Activated CD4-positive, alpha-beta memory T cell treated with anti-CD3 and anti-CD28 coated beads, Interleukin-2, amount 10 ng/mL, durations not matched to agents 7 days and 5 days (primary cell): ENCODE data around the gene KLHL6. TPM values are rescaled to one million over a fixed set of nuclear protein-coding genes. Genes with fewer than 3 reads are reported as not detected.
A peak's percentile ranks its signal among the peaks of the same experiment; 100 is the strongest.
"Not testable (repeated sequence)": the region's sequence is repeated elsewhere in the genome, so short reads cannot be mapped to it uniquely, and the experiment has no call there.

Source experiments
- CTCF ChIA-PET: fragments of 350-600 bp; sonication (Branson Sonifier 250); formaldehyde crosslinking; loops from one replicate; lab custom pipeline; 2021; ENCODE audit warnings: antibody characterized with exemption, inconsistent platforms; lab: Charles Lee
- POLR2A ChIA-PET: fragments of 350-600 bp; sonication (Branson Sonifier 250); formaldehyde crosslinking; loops from one replicate; lab custom pipeline; 2021; ENCODE audit warnings: antibody characterized with exemption; lab: Charles Lee
- DNase-seq: peaks from one replicate; pipeline ENCODE4 v3.0.0-alpha.2; 2020
- H3K27ac Mint-ChIP-seq: one replicate; pipeline ENCODE4 v1.8.0; 2021; ENCODE audit warnings: mild to moderate bottlenecking, mixed read lengths
- H3K27me3 Mint-ChIP-seq: one replicate; pipeline ENCODE4 v1.8.0; 2021; ENCODE audit warnings: mixed read lengths
- H3K36me3 Mint-ChIP-seq: one replicate; pipeline ENCODE4 v1.8.0; 2021; ENCODE audit warnings: low read depth, mixed read lengths
- H3K4me1 Mint-ChIP-seq: one replicate; pipeline ENCODE4 v1.8.0; 2021; ENCODE audit warnings: mixed read lengths
- H3K4me3 Mint-ChIP-seq: one replicate; pipeline ENCODE4 v1.8.0; 2021; ENCODE audit warnings: mild to moderate bottlenecking, mixed read lengths
- H3K9me3 Mint-ChIP-seq: one replicate; pipeline ENCODE4 v1.8.0; 2021; ENCODE audit warnings: mixed read lengths
- total RNA-seq, 2 experiments: library from RNA; stranded (reverse); gene quantifications; one replicate each; pipeline ENCODE4 v1.2.3, GENCODE V29; 2021

The KLHL6 gene
- total RNA-seq, 2 experiments from 2014 or later: 47.1 to 48.6 TPM

DNA sequence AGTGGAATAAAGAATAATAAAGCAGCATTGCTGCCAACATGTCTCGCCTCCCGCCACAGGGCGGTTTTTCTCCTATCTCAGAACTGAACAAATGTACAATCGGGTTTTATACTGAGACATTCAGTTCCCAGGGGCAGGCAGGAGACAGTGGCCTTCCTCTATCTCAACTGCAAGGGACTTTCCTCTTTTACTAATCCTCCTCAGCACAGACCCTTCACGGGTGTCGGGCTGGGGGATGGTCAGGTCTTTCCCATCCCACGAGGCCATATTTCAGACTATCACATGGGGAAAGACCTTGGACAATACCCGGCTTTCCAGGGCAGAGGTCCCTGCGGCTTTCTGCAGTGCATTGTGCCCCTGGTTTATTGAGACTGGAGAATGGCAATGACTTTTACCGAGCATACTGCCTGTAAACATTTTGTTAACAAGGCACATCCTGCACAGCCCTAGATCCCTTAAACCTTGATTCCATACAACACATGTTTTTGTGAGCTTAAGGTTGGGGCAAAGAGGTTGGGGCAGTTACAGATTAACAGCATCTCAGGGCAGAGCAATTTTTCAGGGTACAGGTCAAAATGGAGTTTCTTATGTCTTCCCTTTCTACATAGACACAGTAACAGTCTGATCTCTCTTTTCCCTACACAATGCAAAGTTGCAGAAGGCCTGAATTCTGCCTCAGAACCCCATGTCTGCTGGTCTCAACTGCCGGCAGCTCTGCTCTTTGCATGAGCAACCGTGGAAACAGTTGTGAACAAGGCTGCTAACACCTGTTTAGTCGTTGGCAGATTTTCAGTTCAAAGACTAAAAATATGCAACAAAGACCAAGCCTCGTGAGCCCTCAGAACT lies 44.0 kb downstream of the KLHL6 start:
- H3K27ac Mint-ChIP-seq: peak overlapping the region; percentile 12
- H3K36me3 Mint-ChIP-seq: peaks cover 44% of the 10 kb centered on the region
- H3K4me1 Mint-ChIP-seq: peaks cover 46% of the 10 kb centered on the region
- H3K4me3 Mint-ChIP-seq, H3K27me3 Mint-ChIP-seq, DNase-seq, CTCF ChIA-PET, H3K9me3 Mint-ChIP-seq, POLR2A ChIA-PET: not testable (repeated sequence)

DNA sequence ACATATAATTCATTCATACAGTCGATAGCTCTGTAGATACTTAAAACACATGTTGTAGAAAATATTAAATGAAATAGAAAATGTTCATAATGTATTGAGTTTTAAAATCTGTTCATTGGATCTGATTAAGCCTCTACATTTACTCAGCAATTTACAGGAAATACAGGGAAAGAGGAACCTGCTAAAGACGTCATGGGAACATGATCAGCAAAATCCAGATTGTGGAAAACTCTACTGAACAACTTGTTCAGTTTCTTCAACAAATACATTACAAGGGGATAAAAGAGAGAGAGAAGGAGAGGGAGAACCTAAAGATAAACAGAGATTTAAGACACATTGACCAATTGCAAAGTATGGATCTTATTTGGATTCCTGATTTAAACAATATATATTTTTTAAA lies 46.7 kb downstream of the KLHL6 start:
- Mint-ChIP-seq H3K27me3 (no peaks in the 10 kb centered on the region), H3K36me3 (peaks cover 53% of the 10 kb centered on the region), H3K9me3 (peaks cover 4% of the 10 kb centered on the region), H3K4me1 (peaks cover 24% of the 10 kb centered on the region), H3K4me3 (no peak overlapping the region), H3K27ac (no peak overlapping the region)
- POLR2A ChIA-PET: no interaction called here
- no peak for DNase-seq
- CTCF ChIA-PET: interaction anchor here (0.8 to 1.5 kb wide), 2 partner anchors 30 to 83 kb away, joined by 3 to 4 read pairs; no protein-coding TSS in a partner anchor

DNA sequence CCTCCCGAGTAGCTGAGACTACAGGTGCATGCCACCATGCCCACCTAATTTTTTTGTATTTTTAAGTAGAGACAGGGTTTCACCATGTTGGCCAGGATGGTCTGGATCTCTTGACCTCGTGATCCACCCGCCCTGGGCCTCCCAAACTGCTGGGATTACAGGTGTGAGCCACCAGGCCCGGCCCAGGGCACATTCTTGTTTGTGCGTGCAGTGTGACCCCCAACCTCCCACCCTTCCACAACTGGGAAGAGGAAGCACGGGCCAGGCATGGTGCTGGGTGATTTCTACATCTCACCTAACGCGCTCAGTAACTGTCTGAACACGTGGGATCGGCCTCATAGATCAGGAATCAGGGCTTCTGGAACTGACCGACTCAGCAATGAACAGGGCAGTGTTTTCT lies 48.0 kb downstream of the KLHL6 start:
- POLR2A ChIA-PET: no interaction called here
- Mint-ChIP-seq H3K4me1 (peaks cover 13% of the 10 kb centered on the region), H3K9me3 (peaks cover 4% of the 10 kb centered on the region), H3K4me3 (no peak overlapping the region), H3K36me3 (peaks cover 56% of the 10 kb centered on the region), H3K27ac (no peak overlapping the region), H3K27me3 (no peaks in the 10 kb centered on the region)
- CTCF ChIA-PET: interaction anchor here (1.5 kb wide), 1 partner anchor 28 kb away, joined by 4 read pairs; no protein-coding TSS in a partner anchor
- no peak for DNase-seq

DNA sequence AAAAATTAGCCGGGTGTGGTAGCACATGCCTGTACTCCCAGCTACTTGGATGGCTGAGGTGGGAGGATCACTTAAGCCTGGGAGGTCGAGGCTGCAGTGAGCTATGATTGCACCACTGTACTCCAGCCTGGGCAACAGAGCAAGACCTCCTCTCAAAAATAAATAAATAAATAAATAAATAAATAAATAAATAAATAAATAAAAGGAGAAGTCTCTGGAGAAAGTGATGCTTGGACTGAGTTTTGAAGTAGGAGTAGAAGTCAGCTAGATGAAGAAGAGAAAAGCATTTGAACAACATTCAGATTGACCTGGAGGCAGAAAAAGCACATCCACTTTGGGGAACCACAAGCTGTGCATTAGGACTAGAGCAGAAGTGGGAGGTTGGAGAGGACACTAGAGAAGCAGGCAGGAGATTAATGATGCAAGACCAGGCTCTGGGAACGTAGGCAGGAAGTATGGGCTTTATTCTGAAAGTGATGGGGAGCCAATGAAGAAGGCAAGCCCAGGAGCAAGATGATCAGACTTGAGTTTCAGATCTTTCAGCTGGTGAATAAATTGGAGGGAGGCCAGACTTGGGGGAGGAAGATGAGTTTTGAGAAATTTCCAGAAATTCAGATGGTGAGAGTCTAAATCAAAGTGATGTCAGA lies 48.7 kb downstream of the KLHL6 start:
- peaks cover 4% of the 10 kb centered on the region for H3K9me3 Mint-ChIP-seq
- ChIA-PET POLR2A (interaction anchor here (1.0 kb wide), 1 partner anchor 35 kb away, joined by 3 read pairs; no protein-coding TSS in a partner anchor), CTCF (no interaction called here)
- no peaks in the 10 kb centered on the region for H3K27me3 Mint-ChIP-seq
- H3K27ac Mint-ChIP-seq: no peak overlapping the region
- H3K4me1 Mint-ChIP-seq: peaks cover 10% of the 10 kb centered on the region
- peaks cover 56% of the 10 kb centered on the region for H3K36me3 Mint-ChIP-seq
- no peak overlapping the region for H3K4me3 Mint-ChIP-seq
- DNase-seq: no peak

DNA sequence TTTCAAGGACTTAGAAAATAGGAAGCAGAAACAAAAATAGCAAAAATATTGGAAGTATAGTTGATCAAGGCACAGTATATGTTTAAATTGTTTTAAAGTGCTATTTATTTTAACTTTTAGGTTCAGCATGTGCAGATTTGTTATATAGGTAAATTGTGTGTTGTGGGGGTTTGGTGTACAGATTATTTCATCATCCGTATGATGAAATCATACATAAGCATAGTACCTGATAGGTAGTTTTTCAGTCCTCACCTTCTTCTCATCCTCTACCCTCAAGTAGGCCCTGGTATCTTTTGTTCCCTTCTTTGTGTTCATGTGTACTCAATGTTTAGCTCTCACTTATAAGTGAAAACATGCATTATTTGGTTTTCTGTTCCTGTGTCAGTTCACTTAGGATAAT lies 50.9 kb downstream of the KLHL6 start:
- ChIA-PET POLR2A (no interaction called here), CTCF (interaction anchor here (1.3 kb wide), 1 partner anchor 10 kb away, joined by 3 read pairs; no protein-coding TSS in a partner anchor)
- H3K4me3 Mint-ChIP-seq: no peak overlapping the region
- no peak overlapping the region for H3K27ac Mint-ChIP-seq
- no peak for DNase-seq
- H3K36me3 Mint-ChIP-seq: peaks cover 72% of the 10 kb centered on the region
- H3K4me1 Mint-ChIP-seq: peaks cover 7% of the 10 kb centered on the region
- H3K9me3 Mint-ChIP-seq: peaks cover 4% of the 10 kb centered on the region
- no peaks in the 10 kb centered on the region for H3K27me3 Mint-ChIP-seq

DNA sequence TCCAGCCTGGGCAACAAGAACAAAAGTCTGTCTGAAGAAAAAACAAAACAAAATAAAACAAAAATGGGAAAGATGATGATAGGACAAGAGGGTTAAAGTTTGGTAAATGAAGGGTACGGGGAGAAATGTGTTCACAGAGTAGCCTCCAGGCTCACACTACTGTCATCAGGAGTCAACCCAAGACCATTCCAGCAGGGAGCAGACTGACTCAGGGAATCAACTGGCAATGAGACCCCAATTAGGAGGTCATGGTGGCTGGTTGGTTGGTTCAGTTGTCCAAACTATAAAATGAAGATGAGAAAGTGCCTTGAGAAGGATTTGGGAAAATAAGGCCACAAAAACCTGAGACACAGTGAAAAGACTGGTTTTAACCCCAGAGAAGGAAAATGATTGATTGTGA lies 51.8 kb downstream of the KLHL6 start:
- Mint-ChIP-seq H3K27ac (no peak overlapping the region), H3K36me3 (peaks cover 69% of the 10 kb centered on the region)
- POLR2A ChIA-PET: no interaction called here

DNA sequence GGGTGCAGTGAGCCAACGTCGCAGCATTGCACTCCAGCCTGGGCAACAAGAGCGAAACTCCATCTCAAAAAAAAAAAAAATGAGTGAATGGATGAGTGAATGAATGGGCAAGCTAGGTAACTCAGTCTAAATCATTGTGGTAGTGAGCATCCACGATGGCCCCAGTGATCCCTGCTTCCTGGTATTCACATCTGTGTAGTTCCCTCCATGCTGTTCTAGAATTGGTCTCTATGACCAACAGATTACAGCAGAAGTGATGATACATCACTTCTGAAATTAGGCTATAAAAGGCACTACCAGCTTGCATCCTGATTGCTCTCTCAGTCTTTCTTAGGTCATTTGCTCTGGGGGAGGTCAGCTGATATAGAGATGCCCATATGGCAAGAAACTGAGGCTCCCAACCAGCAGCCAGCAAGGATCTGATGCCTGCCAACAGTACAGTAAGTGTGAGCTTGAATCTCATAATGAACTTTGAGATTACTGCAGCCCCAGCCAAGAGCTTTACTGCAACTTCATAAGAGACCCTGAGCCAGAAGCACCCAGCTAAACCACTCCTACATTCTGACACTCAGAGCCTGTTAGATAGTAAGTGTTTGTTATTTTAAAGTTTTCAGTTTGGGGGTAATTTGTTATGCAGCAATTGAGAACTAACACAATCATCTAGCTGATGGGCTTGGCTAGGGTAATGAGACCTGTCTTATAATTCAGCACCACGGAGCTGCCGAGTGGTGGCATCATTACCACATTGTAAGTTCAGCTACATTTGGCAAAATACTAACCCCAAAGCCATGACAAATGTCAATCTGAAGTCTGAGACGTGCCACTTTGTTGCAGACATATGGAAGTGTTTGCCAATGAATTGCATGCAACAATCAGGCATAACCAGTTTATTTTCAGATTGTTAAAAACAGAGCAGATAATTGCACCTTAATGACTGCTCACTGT lies 53.0 kb downstream of the KLHL6 start:
- no peak for DNase-seq
- POLR2A ChIA-PET: no interaction called here
- H3K4me1 Mint-ChIP-seq: peaks cover 6% of the 10 kb centered on the region
- no peak overlapping the region for H3K27ac Mint-ChIP-seq
- CTCF ChIA-PET: no interaction called here
- peaks cover 4% of the 10 kb centered on the region for H3K9me3 Mint-ChIP-seq
- H3K36me3 Mint-ChIP-seq: peaks cover 64% of the 10 kb centered on the region
- no peaks in the 10 kb centered on the region for H3K27me3 Mint-ChIP-seq
- no peak overlapping the region for H3K4me3 Mint-ChIP-seq

More for the DNA sequence above, 51.8 kb downstream of the KLHL6 start:
- CTCF ChIA-PET: interaction anchor here (1.3 kb wide), 1 partner anchor 9 kb away, joined by 3 read pairs; no protein-coding TSS in a partner anchor
- H3K9me3 Mint-ChIP-seq: peaks cover 4% of the 10 kb centered on the region
- no peak for DNase-seq
- H3K4me3 Mint-ChIP-seq: no peak overlapping the region
- no peaks in the 10 kb centered on the region for H3K27me3 Mint-ChIP-seq
- H3K4me1 Mint-ChIP-seq: peaks cover 6% of the 10 kb centered on the region

DNA sequence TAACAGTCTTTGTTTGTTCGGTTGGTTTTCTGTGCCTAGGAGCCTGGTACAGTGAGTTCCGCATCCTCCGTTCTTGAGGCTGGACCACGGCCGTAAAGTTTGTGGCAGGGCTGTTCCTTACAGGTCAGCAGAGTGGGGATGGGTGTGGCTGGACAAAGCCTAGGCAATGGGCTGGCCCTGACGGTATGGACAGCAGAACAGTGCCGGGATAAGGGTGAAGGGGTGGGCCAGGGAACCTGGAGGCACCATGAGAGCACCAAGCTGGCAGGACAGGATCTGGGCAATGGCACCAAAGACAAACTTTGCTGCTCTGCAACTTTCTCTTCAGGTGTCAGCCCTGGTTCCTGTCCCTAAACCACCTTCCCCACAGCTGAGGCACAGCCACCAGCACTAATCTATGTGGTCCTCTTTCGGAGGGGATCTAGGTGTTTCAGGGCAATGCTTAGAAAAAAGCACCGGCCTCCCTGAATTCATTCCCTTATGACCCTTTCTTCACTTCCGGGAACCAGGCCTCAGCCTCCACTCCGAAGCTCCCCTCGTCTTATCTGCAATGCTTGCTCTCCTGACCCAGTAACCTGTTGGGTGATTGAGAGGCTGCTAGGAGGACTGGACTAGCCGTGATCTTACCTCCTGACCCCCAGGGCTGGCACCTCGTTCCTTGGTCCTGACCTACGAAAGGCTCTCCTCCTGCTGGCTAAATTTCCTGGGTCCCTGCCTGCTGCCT lies 54.4 kb downstream of the KLHL6 start:
- Mint-ChIP-seq H3K27ac (no peak overlapping the region), H3K4me1 (peaks cover 1% of the 10 kb centered on the region), H3K27me3 (no peaks in the 10 kb centered on the region), H3K36me3 (peaks cover 57% of the 10 kb centered on the region), H3K4me3 (no peak overlapping the region), H3K9me3 (peaks cover 4% of the 10 kb centered on the region)
- POLR2A ChIA-PET: no interaction called here
- CTCF ChIA-PET: no interaction called here
- DNase-seq: no peak

DNA sequence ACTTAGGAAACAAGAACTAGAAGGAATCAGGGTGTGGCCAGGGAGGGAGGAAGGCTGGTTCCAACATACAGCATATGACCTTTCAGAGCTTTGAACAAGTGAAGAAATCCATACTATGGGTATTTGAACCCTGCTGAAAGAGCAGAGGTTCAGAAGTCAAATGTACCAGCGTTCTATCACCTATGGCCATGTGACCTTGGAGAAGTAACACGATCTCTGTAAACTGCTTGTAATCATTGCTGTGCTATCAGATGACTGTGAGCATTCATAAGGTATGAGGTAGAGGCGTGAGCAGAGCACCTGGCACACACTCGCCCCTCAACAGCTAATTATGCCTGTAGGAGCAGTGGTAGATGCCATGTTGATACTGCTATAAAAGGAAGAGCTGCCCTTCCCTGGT lies 55.2 kb downstream of the KLHL6 start:
- Mint-ChIP-seq H3K27ac (no peak overlapping the region), H3K4me1 (no peaks in the 10 kb centered on the region), H3K4me3 (no peak overlapping the region), H3K9me3 (no peaks in the 10 kb centered on the region), H3K27me3 (no peaks in the 10 kb centered on the region), H3K36me3 (peaks cover 49% of the 10 kb centered on the region)
- CTCF ChIA-PET: interaction anchor here (1.6 kb wide), 1 partner anchor 21 kb away, joined by 4 read pairs; no protein-coding TSS in a partner anchor
- DNase-seq: no peak
- POLR2A ChIA-PET: no interaction called here

DNA sequence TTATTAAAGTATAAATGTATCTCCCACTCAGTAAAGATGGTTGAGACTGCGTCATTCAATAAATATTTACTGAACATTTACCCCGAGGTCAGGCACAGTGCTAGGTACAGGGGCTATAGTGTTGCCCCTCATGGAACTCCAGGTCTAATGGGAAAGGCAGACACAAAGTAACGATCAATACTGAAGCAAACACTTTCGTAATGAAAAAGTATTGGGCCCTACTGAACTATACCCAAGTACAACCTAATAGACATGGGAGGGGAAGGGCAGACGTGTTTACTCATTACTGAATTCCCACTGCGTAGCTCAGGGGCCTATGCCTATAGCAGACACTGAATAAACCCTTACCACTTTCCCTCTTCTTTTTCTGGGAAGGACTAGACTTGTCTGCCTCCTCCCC lies 56.9 kb downstream of the KLHL6 start:
- Mint-ChIP-seq H3K27ac (no peak overlapping the region), H3K4me1 (no peaks in the 10 kb centered on the region), H3K27me3 (no peaks in the 10 kb centered on the region), H3K9me3 (no peaks in the 10 kb centered on the region), H3K4me3 (no peak overlapping the region), H3K36me3 (peaks cover 45% of the 10 kb centered on the region)
- no peak for DNase-seq
- CTCF ChIA-PET: interaction anchor here (0.6 to 1.2 kb wide), 2 partner anchors 89 to 266 kb away, joined by 3 read pairs; no protein-coding TSS in a partner anchor
- POLR2A ChIA-PET: interaction anchor here (0.6 kb wide), 1 partner anchor 52 kb away, joined by 4 read pairs; no protein-coding TSS in a partner anchor

DNA sequence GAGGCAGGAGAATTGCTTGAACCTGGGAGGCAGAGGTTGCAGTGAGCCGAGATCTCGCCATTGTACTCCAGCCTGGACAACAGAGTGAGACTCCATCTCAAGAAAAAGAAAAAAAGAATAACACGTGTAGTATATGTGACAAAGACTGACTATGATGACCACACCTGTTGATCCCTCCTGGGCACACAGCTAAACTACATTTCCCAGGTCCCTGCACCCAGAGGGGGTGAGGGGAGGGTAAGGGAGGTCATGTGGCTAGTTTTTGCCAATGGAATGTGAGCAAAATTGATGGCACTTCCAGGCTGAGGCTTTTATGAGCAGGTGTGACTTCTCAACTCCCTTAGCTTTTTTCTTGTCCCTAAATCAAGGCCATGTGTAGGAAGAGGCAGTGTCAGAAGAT lies 58.2 kb downstream of the KLHL6 start:
- Mint-ChIP-seq H3K4me3 (no peak overlapping the region), H3K36me3 (peaks cover 52% of the 10 kb centered on the region), H3K4me1 (no peaks in the 10 kb centered on the region), H3K27me3 (no peaks in the 10 kb centered on the region), H3K27ac (no peak overlapping the region), H3K9me3 (no peaks in the 10 kb centered on the region)
- ChIA-PET CTCF (interaction anchor here (1.2 kb wide), 1 partner anchor 267 kb away, joined by 3 read pairs; no protein-coding TSS in a partner anchor), POLR2A (no interaction called here)
- DNase-seq: no peak

DNA sequence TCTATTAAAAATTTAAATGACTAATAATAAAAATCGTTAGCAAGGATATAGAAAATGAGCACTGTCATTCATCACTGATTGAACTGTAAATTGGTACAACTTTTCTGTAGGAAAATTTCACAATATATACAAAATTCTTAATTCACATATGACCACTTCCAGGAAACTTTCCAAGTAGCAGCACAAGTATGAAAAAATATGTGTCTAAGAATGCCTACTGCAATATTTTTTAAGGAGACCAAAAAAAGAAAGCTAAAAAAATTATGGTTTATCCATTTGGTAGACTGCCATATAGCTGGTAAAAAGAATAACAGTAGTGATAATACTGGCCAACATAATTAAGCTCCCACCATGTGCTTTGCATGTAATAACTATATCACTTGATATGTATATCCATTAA lies 59.2 kb downstream of the KLHL6 start:
- no peak overlapping the region for H3K4me3 Mint-ChIP-seq
- no peaks in the 10 kb centered on the region for H3K27me3 Mint-ChIP-seq
- H3K9me3 Mint-ChIP-seq: no peaks in the 10 kb centered on the region
- CTCF ChIA-PET: interaction anchor here (0.6 kb wide), 1 partner anchor 320 kb away, joined by 3 read pairs; no protein-coding TSS in a partner anchor
- no peak overlapping the region for H3K27ac Mint-ChIP-seq
- POLR2A ChIA-PET: no interaction called here
- peaks cover 57% of the 10 kb centered on the region for H3K36me3 Mint-ChIP-seq
- no peaks in the 10 kb centered on the region for H3K4me1 Mint-ChIP-seq
- DNase-seq: no peak
